Right renal cortex interstitium (tissue), 3 donors: ENCODE results near the gene EPHB2. TPM values are rescaled to one million over a fixed set of nuclear protein-coding genes. Genes with fewer than 3 reads are reported as not detected.

Source experiments
- DNase-seq, 3 donors: peaks; one replicate each; pipeline ENCODE4 v3.0.0-alpha.2; 2013; ENCODE audit warnings: low read depth in 3 of 3, low spot score in 2 of 3
- polyA plus RNA-seq, 3 donors: library from polyadenylated mRNA; unstranded; fragments of 120-200 nt; gene quantifications; one replicate each; pipeline ENCODE4 v1.2.1, GENCODE V29; 2013; ENCODE audit not compliant: insufficient read length in 3 of 3

EPHB2 gene
- polyA plus RNA-seq, 3 donors, result 9.3 to 12.8 (median 11.9) TPM

- no peak for DNase-seq
Measured at GRCh38 chr1:22815043-22815365, 104.4 kb downstream of the EPHB2 start.

GRCh38 chr1:22815421-22816066, 104.9 kb downstream of the EPHB2 start:
- no peak for DNase-seq

GRCh38 chr1:22816067-22816775, 105.6 kb downstream of the EPHB2 start:
- DNase-seq, result no peak

GRCh38 chr1:22816803-22817202, 106.2 kb downstream of the EPHB2 start:
- no peak for DNase-seq

- DNase-seq, result no peak
Measured at GRCh38 chr1:22817462-22817861, 106.8 kb downstream of the EPHB2 start.

- DNase-seq, result no peak
Measured at GRCh38 chr1:22818061-22818770, 107.6 kb downstream of the EPHB2 start.

- DNase-seq, result no peak
Measured at GRCh38 chr1:22819361-22819760, 108.7 kb downstream of the EPHB2 start.

- DNase-seq, result no peak
Measured at GRCh38 chr1:22821027-22821426, 110.4 kb downstream of the EPHB2 start.

GRCh38 chr1:22822371-22822770, 111.7 kb downstream of the EPHB2 start:
- no peak for DNase-seq

GRCh38 chr1:22824466-22824865, 113.8 kb downstream of the EPHB2 start:
- DNase-seq, result no peak

- no peak for DNase-seq
Measured at GRCh38 chr1:22824975-22825374, 114.3 kb downstream of the EPHB2 start.

- no peak for DNase-seq
Measured at GRCh38 chr1:22825486-22826189, 115.0 kb downstream of the EPHB2 start.

GRCh38 chr1:22826604-22827580, 116.3 kb downstream of the EPHB2 start:
- peak; percentile 52 to 61 (median 56) for DNase-seq

- DNase-seq, result no peak
Measured at GRCh38 chr1:22827666-22828483, 117.2 kb downstream of the EPHB2 start.

- DNase-seq, result no peak
Measured at GRCh38 chr1:22828484-22829308, 118.1 kb downstream of the EPHB2 start.

- no peak for DNase-seq
Measured at GRCh38 chr1:22829309-22829989, 118.8 kb downstream of the EPHB2 start.

GRCh38 chr1:22830041-22830566, 119.5 kb downstream of the EPHB2 start:
- DNase-seq, result no peak
